Kidney epithelial cell (primary cell): ENCODE results near the gene NPR2. TPM values are rescaled to one million over a fixed set of nuclear protein-coding genes. Genes with fewer than 3 reads are reported as not detected.

Source experiments
- DNase-seq: peaks from one replicate; pipeline ENCODE4 v3.0.0-alpha.2; 2010; ENCODE audit warnings: low read depth
- H3K27me3 ChIP-seq: 2 replicates; pipeline ENCODE4 v1.6.0; 2011; ENCODE audit warnings: low read length; ENCODE audit not compliant: control insufficient read depth, insufficient read depth
- H3K36me3 ChIP-seq: 2 replicates; pipeline ENCODE4 v1.5.1; 2011; ENCODE audit warnings: low read length; ENCODE audit not compliant: control insufficient read depth, insufficient read depth
- H3K4me3 ChIP-seq: 2 replicates; pipeline ENCODE4 v1.5.1; 2011; ENCODE audit warnings: low read depth, mild to moderate bottlenecking, control low read depth, low read length
- CTCF ChIP-seq: IDR thresholded peaks from 2 replicates; pipeline ENCODE4 v1.5.1; 2011; ENCODE audit warnings: mild to moderate bottlenecking, moderate library complexity, low read length, control low read depth, inconsistent platforms; ENCODE audit not compliant: insufficient read depth, poor library complexity, severe bottlenecking
- total RNA-seq: library from RNA; depleted of rRNA; stranded (reverse); fragments of >200 nt; gene quantifications from 2 replicates; pipeline ENCODE4 v1.2.3, GENCODE V29; 2015

NPR2 gene
- total RNA-seq, 1 donor from 2014 or later: 35.9 TPM

GRCh38 chr9:35758475-35759050, 32.8 kb upstream of the NPR2 start:
- no peak for TF ChIP-seq CTCF
- Histone ChIP-seq H3K36me3 (no peaks in the 10 kb centered on the region), H3K4me3 (no peak overlapping the region), H3K27me3 (no peaks in the 10 kb centered on the region)
- DNase-seq: no peak

GRCh38 chr9:35759795-35760194, 31.6 kb upstream of the NPR2 start:
- no peak for TF ChIP-seq CTCF
- Histone ChIP-seq H3K27me3 (no peaks in the 10 kb centered on the region), H3K36me3 (no peaks in the 10 kb centered on the region), H3K4me3 (no peak overlapping the region)
- DNase-seq: no peak

- Histone ChIP-seq H3K4me3 (no peak overlapping the region), H3K36me3 (no peaks in the 10 kb centered on the region), H3K27me3 (no peaks in the 10 kb centered on the region)
- TF ChIP-seq CTCF: no peak
- no peak for DNase-seq
Measured at GRCh38 chr9:35760651-35761050, 30.7 kb upstream of the NPR2 start.

- no peak for TF ChIP-seq CTCF
- no peak overlapping the region for H3K4me3 ChIP-seq
- no peak for DNase-seq
- no peaks in the 10 kb centered on the region for H3K27me3 ChIP-seq
- no peaks in the 10 kb centered on the region for H3K36me3 ChIP-seq
Measured at GRCh38 chr9:35763181-35763580, 28.2 kb upstream of the NPR2 start.

GRCh38 chr9:35763803-35764202, 27.6 kb upstream of the NPR2 start:
- Histone ChIP-seq H3K4me3 (no peak overlapping the region), H3K36me3 (no peaks in the 10 kb centered on the region), H3K27me3 (no peaks in the 10 kb centered on the region)
- no peak for DNase-seq
- TF ChIP-seq CTCF: no peak

GRCh38 chr9:35766997-35767396, 24.4 kb upstream of the NPR2 start:
- no peak overlapping the region for H3K4me3 ChIP-seq
- H3K27me3 ChIP-seq: no peaks in the 10 kb centered on the region
- DNase-seq: no peak
- no peak for TF ChIP-seq CTCF
- H3K36me3 ChIP-seq: no peaks in the 10 kb centered on the region
